SU-DHL-6 (cell line): ENCODE results near the gene MZT2B.
"Not testable (repeated sequence)": the region's sequence is repeated elsewhere in the genome, so short reads cannot be mapped to it uniquely, and the experiment has no call there.

Source experiments
- H2AFZ ChIP-seq: fragments of 200-600 bp; sonication (generic); 2 replicates; pipeline ENCODE4 v1.6.1; 2014; ENCODE audit warnings: low read depth, mild to moderate bottlenecking, moderate library complexity, mixed read lengths, antibody characterized with exemption, low read length; ENCODE audit not compliant: severe bottlenecking
- H3F3A ChIP-seq: fragments of 200-600 bp; shearing (Covaris generic); 2 replicates; pipeline ENCODE4 v1.6.0; 2016; ENCODE audit warnings: antibody characterized with exemption, mild to moderate bottlenecking; ENCODE audit not compliant: insufficient read depth
- H3K27ac ChIP-seq: fragments of 200-600 bp; sonication (generic); 2 replicates; pipeline ENCODE4 v1.5.1; 2016; ENCODE audit warnings: low read depth, mild to moderate bottlenecking, low read length, moderate library complexity, mixed read lengths
- H3K27me3 ChIP-seq: fragments of 200-600 bp; sonication (generic), shearing (Covaris generic); 2 replicates; pipeline ENCODE4 v1.6.0; 2014; ENCODE audit warnings: mild to moderate bottlenecking, low read length
- H3K36me3 ChIP-seq: fragments of 200-600 bp; sonication (generic); 2 replicates; pipeline ENCODE4 v1.6.1; 2014; ENCODE audit warnings: mild to moderate bottlenecking, low read length, mixed read lengths
- H3K4me2 ChIP-seq: fragments of 300-600, 200-600 bp; shearing (Covaris generic), sonication (generic); 2 replicates; pipeline ENCODE4 v1.6.0; 2014; ENCODE audit warnings: low read length, low read depth, mild to moderate bottlenecking; ENCODE audit not compliant: poor library complexity, severe bottlenecking
- H3K4me3 ChIP-seq: fragments of 200-600 bp; sonication (generic); 2 replicates; pipeline ENCODE4 v1.5.1; 2014; ENCODE audit warnings: antibody characterized with exemption, low read length, mild to moderate bottlenecking, mixed read lengths; ENCODE audit not compliant: insufficient read depth, poor library complexity, severe bottlenecking
- H3K79me2 ChIP-seq: fragments of 200-600 bp; sonication (generic); 2 replicates; pipeline ENCODE4 v1.6.1; 2014; ENCODE audit warnings: mild to moderate bottlenecking, low read length, moderate library complexity; ENCODE audit not compliant: insufficient read depth
- H3K9ac ChIP-seq: fragments of 200-600 bp; sonication (generic); 2 replicates; pipeline ENCODE4 v1.7.0; 2014; ENCODE audit warnings: mild to moderate bottlenecking, low read length
- H3K9me2 ChIP-seq: fragments of 200-600 bp; sonication (generic); replicated peaks from 2 replicates; pipeline ENCODE4 v1.6.1; 2014; ENCODE audit warnings: low read length; ENCODE audit not compliant: insufficient read depth
- H3K9me3 ChIP-seq: fragments of 200-600 bp; sonication (generic); 2 replicates; pipeline ENCODE4 v1.6.1; 2014; ENCODE audit warnings: low read length, mixed read lengths; ENCODE audit not compliant: insufficient read depth
- H4K20me1 ChIP-seq: fragments of 200-600 bp; sonication (generic); 2 replicates; pipeline ENCODE4 v1.6.1; 2014; ENCODE audit warnings: low read depth, mild to moderate bottlenecking, antibody characterized with exemption, low read length, moderate library complexity, mixed read lengths

The MZT2B gene

DNA sequence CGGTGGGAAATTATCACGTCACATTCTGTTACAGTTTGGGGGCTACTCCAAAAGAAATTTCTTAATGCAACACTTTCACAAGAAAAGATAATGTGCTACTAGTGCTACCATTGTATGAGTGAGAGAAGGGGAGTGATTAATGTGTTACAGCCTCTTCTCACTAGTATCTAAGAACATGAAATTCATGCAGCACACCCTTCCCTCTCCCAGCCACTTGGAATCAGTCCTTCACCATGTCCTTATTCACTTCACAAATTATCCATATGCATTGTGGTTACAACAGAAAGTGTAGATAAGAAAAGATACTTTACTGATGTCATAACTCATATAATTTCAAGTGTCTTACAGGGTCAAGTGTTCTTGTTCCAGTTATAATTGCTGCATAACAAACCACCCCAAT lies 37.1 kb downstream of the MZT2B start:
- H3F3A ChIP-seq, H3K9me2 ChIP-seq, H4K20me1 ChIP-seq, H3K36me3 ChIP-seq, H3K27me3 ChIP-seq, H3K4me2 ChIP-seq, H3K79me2 ChIP-seq, H2AFZ ChIP-seq, H3K4me3 ChIP-seq, H3K27ac ChIP-seq, H3K9ac ChIP-seq, H3K9me3 ChIP-seq: not testable (repeated sequence)

DNA sequence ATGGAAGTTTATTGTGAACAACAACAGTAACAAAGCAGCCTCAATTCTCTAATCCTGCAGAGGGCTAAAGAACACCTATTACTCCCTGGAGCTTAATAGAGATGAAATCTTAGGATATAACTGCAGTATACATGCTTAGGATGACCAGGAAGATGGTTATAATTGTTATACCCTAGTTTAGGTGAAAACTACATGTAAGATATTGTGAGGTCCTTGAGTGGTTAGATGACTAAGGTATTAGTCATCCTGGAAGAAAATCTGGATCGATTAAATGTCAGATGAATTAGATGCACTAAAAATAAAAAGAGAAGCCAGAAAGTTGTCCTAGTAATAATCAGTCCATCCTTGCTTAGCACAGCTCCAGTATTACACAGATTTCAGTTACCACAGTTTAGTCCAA lies 38.4 kb downstream of the MZT2B start:
- not testable (repeated sequence) for H3K36me3 ChIP-seq, H3K9me3 ChIP-seq, H3K27me3 ChIP-seq, H2AFZ ChIP-seq, H4K20me1 ChIP-seq, H3F3A ChIP-seq, H3K4me3 ChIP-seq, H3K27ac ChIP-seq, H3K79me2 ChIP-seq, H3K4me2 ChIP-seq, H3K9ac ChIP-seq, H3K9me2 ChIP-seq

GRCh38 chr2:130222523-130222922 lies 40.5 kb downstream of the MZT2B start:
- H3K9me3 ChIP-seq, H3K79me2 ChIP-seq, H2AFZ ChIP-seq, H3K4me3 ChIP-seq, H3F3A ChIP-seq, H3K9me2 ChIP-seq, H3K36me3 ChIP-seq, H3K27ac ChIP-seq, H3K9ac ChIP-seq, H4K20me1 ChIP-seq, H3K4me2 ChIP-seq, H3K27me3 ChIP-seq: not testable (repeated sequence)

DNA sequence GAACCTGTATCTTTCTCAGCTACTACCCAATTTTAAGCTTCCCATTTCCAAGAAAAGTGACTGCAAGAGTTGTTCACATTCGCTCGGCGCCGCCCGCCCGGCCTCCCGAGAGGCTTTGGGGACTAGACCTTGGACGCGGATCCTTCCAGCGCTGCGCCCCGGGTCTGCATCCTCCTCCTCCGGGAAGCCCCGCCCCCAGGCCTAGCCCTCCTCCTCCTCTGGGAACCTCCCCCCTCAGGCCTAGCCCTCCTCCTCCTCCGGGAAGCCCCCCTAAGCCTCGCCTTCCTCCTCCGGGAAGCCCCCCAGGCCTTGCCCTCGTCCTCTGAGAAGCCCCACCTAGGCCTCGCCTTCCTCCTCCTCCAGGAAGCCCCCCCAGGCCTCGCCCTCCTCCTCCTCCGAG lies 45.9 kb downstream of the MZT2B start:
- not testable (repeated sequence) for H3K4me2 ChIP-seq, H3K9ac ChIP-seq, H3K27me3 ChIP-seq, H4K20me1 ChIP-seq, H3K27ac ChIP-seq, H3K36me3 ChIP-seq, H3F3A ChIP-seq, H3K9me2 ChIP-seq, H3K79me2 ChIP-seq, H3K4me3 ChIP-seq, H3K9me3 ChIP-seq, H2AFZ ChIP-seq

GRCh38 chr2:130228467-130229160 lies 46.6 kb downstream of the MZT2B start:
- not testable (repeated sequence) for H3K27ac ChIP-seq, H3K4me2 ChIP-seq, H3K9me2 ChIP-seq, H3K4me3 ChIP-seq, H2AFZ ChIP-seq, H3K36me3 ChIP-seq, H3K79me2 ChIP-seq, H3K9me3 ChIP-seq, H3K27me3 ChIP-seq, H3K9ac ChIP-seq, H4K20me1 ChIP-seq, H3F3A ChIP-seq

GRCh38 chr2:130229161-130229510 lies 47.1 kb downstream of the MZT2B start:
- H3K27me3 ChIP-seq, H2AFZ ChIP-seq, H3K4me3 ChIP-seq, H3K4me2 ChIP-seq, H3F3A ChIP-seq, H4K20me1 ChIP-seq, H3K27ac ChIP-seq, H3K79me2 ChIP-seq, H3K9ac ChIP-seq, H3K9me3 ChIP-seq, H3K9me2 ChIP-seq, H3K36me3 ChIP-seq: not testable (repeated sequence)

- not testable (repeated sequence) for H3K9me3 ChIP-seq, H3K79me2 ChIP-seq, H3K27me3 ChIP-seq, H3K4me2 ChIP-seq, H3K9me2 ChIP-seq, H3K36me3 ChIP-seq, H3K4me3 ChIP-seq, H2AFZ ChIP-seq, H3K9ac ChIP-seq, H4K20me1 ChIP-seq, H3F3A ChIP-seq, H3K27ac ChIP-seq
Measured at GRCh38 chr2:130230376-130230775, 48.3 kb downstream of the MZT2B start.

GRCh38 chr2:130230907-130231306 lies 48.8 kb downstream of the MZT2B start:
- H3K4me3 ChIP-seq, H3K9ac ChIP-seq, H3K27ac ChIP-seq, H2AFZ ChIP-seq, H3K36me3 ChIP-seq, H3K79me2 ChIP-seq, H3K9me3 ChIP-seq, H3F3A ChIP-seq, H3K4me2 ChIP-seq, H3K9me2 ChIP-seq, H3K27me3 ChIP-seq, H4K20me1 ChIP-seq: not testable (repeated sequence)
